GM12875 (cell line): ENCODE measurements around the gene ATXN3L.
"Not testable (repeated sequence)": the region's sequence is repeated elsewhere in the genome, so short reads cannot be mapped to it uniquely, and the experiment has no call there.

Experiments
- H3K4me3 ChIP-seq: one replicate; pipeline ENCODE4 v1.5.1; 2011; ENCODE audit warnings: low read depth, low read length, control low read depth
- CTCF ChIP-seq: IDR thresholded peaks from 2 replicates; pipeline ENCODE4 v1.5.1; 2011; ENCODE audit warnings: low read depth, mild to moderate bottlenecking, control low read depth, inconsistent platforms, low read length, moderate library complexity, borderline replicate concordance; ENCODE audit not compliant: insufficient read depth

ATXN3L gene

DNA sequence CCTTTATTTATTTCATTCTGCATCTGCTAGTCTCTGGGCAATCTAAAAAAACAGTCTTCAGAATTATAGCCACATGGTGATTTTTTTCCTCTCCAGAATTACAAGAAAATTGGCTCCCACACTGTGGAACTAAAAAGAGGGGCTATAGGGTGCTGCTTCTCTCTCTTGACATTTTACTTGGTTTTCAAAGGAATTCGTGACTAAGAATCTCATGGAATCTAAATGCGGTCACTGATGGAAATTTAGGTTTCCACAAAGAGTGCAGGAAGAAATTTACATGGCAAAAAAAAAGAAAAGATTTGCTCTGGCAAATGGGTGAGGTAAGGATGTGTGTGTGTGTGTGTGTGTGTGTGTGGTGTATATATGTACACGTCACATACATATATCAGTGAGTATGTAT, 10.2 kb downstream of the ATXN3L start:
- TF ChIP-seq CTCF = no peak
- no peak overlapping the region for H3K4me3 ChIP-seq

- H3K4me3 ChIP-seq = no peak overlapping the region
- no peak for TF ChIP-seq CTCF
Measured at GRCh38 chrX:13307041-13307440, 12.8 kb downstream of the ATXN3L start.

GRCh38 chrX:13305108-13305507, 14.7 kb downstream of the ATXN3L start:
- TF ChIP-seq CTCF = no peak
- no peak overlapping the region for H3K4me3 ChIP-seq

- TF ChIP-seq CTCF = no peak
- H3K4me3 ChIP-seq = no peak overlapping the region
Measured at GRCh38 chrX:13304052-13304451, 15.8 kb downstream of the ATXN3L start.

GRCh38 chrX:13303248-13303647, 16.6 kb downstream of the ATXN3L start:
- H3K4me3 ChIP-seq = not testable (repeated sequence)

GRCh38 chrX:13298836-13299235, 21.0 kb downstream of the ATXN3L start:
- H3K4me3 ChIP-seq = no peak overlapping the region
- TF ChIP-seq CTCF = no peak

DNA sequence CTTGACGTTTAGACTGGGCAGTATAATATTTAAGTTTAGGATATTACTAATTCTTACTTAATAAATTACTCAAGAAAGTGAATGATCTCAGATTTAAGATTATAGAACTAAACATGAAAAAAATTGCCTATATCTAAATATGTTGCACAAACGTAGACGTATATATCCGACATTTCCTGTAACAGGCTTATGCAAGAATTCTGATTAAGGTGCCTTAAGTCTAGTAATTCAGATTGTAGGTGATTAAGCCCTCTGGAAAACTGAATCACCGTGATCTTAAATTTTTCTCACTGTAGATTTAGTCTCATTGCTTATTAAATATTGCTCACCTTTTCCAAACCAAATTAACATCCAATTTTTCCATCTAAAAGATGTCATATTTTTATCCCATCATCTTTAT, 24.0 kb downstream of the ATXN3L start:
- H3K4me3 ChIP-seq = no peak overlapping the region
- TF ChIP-seq CTCF = no peak

GRCh38 chrX:13293700-13294099, 26.2 kb downstream of the ATXN3L start:
- no peak for TF ChIP-seq CTCF
- H3K4me3 ChIP-seq = no peak overlapping the region
